Stimulated activated CD4-positive, alpha-beta T cell treated with anti-CD3 and anti-CD28 coated beads, Interleukin-1b, Interleukin-23, amount 100 ng/mL, for 24 hours (primary cell): ENCODE data around the gene PRDM2.

ENCODE experiments used
- DNase-seq, 4 experiments: peaks; one replicate each; pipeline ENCODE4 v3.0.0-alpha.2; 2020; ENCODE audit warnings: low read depth in 4 of 4, low spot score in 1 of 4

The PRDM2 gene

DNA sequence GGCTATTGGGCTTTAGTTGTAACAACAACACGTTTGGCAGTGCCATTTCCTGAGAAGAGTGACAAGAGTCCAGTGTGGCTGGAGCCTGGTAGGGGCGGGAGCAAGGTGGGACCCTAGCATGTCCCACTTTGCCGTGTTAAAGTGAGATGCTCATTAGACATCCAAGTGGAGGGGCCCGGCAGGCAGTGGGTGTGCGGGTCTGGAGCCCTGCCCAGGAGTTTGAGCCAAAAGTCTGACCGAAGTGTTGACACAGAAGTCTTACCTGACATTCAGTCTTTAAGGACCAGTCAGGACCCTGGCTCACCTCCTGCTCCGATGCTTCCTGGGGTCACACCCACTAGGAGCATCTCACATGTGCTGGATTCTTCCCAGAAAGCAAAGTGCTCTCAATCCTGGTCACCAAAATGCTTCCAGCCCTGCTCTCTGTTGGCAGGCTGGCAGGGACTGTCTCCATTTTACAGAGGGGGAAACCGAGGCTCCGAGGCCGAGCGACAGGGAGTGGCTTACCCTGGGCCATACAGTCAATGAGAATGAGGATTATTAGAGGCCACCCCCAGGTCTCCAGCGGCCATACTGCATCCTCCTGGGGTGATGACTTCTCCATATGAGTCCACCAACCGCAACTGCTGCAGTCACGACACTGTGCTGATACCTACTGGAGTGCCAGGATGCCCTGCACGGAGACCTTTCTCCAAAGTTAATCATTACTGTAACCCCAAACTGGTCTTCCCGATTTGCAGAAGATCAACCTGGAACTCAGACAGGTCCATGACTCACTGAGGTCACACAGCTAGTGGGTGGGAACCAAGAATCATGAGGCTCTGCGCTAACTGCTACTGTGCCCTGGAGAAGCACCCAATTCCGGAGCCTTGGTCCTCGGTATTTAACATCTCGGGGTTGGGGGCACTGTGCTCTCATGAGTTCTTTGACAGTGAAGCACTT, 112.7 kb downstream of the PRDM2 start:
- DNase-seq, result no peak

DNA sequence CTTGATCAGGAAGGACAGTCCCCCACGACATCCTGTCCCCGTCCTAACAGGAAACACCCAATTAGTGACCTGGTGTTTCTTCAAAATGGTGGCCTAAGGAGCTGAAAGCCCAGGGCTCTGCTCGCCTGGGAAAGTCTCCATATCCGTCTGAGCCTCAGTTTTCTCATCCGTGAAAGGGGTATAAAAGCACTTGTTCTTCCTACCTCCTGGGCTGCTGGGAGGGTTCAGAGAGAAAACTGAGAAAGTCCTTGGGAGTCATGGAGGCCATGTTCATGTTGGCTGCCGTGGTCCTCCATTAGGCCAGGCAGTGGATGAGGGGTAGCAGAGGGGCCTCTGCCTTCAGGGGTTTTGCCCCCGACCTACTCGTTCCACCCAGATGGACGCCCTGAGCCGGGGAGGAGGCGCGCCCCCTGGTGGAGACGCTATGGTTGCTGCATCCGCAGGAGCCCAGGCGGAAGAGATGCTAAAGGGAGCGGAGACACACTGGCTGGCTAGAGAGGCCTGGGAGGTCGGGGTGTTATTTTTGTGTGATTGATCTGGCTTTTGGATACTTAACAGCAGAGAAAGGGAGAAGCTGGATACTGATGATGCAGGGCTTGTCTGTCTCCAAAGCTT, 113.5 kb downstream of the PRDM2 start:
- peak; percentile 17 to 54 (median 38) for DNase-seq

DNA sequence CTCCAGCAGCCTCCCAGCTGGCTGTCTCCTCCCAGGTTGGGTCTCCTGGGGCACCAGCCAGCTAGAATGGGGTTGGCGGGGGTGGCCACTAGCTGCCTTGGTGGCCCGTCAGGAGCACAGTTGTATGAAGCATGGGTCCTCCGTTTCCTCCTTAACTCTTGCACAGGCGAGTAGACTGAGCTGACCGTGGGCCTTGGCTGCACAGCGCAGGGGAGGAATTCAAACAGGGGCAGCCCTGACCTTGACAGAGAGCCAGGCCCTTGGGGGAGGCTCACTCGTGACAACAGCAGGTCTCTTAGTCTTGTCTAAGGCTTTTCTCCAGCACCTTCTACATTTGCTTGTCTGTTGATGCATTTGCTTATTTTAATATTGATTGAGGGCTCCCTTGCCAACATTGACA, 114.1 kb downstream of the PRDM2 start:
- no peak for DNase-seq

DNA sequence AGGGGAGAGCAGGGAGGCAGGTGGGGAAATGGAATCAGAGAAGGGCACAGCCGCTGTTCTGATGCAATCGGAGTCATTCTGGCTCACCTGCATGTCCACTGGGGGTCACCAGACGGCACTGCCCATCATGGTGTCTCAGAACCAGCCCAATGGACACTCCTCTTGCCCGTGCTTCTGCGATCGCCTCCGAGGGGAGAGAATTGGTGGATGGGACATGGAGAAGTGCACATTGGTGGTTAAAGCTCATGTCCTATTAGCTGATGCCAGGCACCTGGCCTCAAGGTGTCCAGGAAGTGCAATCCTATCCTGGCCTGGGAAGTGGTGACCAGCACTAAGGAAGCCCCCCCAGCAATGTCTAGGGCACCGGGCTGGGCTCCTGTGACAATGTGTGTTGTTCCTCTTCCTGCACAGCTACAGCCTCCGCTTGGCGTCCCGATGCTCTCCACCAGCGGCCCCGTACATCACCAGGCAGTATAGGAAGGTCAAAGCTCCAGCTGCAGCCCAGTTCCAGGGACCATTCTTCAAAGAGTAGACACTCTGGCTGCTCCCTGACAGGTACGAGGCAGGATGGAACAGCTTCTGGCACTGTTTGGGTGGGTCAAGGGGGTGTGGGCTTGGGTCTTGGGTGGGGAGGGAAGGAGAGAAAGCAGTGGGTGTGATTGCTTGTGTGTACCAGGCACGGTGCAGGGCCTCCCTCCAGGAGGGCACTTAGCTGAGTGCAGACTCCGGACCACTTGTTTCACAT, 116.2 kb downstream of the PRDM2 start:
- DNase-seq, result no peak

DNA sequence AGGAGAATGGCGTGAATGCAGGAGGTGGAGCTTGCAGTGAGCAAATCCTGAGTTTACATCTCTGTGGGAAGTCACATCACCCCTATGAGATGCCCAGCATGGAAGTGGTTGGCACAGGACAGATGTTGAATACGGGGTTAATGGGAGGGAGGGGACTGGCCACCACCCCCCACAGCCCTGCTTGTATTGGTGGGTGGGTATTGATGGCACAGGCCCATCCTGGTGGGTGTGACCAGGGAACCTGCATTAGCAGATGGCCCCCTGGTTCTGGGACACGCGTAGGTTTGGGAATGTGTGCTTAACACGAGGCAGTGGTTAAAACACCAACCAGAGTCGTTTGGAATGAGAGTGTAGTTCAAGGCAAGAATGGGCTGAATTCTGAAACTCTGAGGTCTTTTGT, 117.9 kb downstream of the PRDM2 start:
- no peak for DNase-seq

DNA sequence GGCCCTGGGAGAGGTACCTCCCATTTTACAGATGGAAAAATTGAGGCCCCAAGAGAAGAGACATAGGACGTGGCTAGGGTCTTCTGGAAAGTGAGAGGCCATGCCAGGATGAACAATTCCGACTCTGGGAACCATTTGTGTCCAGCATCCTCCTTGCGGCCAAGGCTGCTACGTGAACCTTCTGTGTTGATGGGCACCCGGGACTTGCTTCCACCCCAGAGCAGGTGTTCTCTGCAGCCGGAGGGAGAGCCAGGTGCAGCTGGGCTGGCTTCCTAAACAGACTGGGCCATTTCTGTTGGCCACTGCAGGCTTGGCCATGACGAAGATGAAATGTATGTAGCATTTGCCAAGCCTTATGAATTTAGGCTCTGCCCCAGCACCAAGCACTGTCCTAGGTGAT, 118.9 kb downstream of the PRDM2 start:
- DNase-seq, result no peak

DNA sequence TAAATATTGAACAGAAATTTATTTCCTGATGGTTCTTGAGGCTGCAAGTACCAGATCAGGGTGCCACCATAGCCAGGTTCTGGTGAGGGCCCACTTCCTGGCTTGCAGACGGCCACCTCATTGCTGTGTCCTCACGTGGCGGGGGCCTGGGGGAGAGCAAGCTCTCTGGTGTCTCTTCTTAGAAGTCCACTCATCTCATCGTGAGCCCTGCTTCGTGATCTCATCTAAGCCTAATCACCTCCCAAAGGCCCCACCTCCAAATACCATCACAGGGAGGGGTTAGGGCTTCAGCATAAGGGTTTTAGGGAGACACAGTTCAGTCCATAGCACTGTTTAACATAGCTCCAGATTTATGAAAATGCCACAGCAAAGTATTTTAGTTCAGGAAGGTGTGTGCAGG, 119.7 kb downstream of the PRDM2 start:
- DNase-seq, result no peak

DNA sequence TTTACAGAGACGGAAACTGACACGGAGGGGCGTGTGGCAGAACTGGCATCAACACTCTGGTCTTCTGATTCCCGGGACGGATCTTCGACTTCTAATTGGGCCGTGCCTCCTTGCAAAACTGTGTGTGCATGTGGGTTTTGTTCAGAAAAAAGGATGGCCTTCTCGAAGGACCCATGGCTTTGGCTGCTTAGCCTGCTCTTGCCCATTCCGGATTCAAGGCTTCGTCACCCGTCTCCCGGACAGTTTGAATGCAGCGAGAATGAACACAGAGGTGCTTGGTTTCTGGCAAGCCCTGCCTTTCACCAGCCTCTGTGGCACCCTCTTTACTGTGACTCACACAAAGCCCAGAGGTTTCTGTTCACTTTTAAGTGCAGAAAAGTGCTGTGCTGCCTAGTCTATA, 120.1 kb downstream of the PRDM2 start:
- no peak for DNase-seq

DNA sequence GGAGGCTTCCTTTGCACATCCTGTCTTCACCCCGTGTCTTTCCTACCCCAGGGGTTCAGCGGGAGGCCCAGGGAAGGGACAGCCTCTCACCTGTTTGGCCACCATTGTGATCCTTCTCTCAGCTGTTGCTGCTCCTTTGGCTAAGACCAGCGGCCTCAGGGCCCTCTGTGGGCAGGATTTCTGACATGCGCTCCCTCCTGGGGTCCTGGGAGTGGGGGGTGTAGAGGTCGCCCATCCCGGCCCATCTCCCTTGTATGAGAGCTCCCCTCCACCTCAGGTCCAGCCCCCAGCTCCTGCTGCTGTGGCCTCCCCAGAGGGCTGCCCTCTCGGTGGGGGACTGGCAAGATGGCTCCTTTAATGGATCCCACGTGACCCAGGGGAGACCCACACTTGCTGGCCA, 120.5 kb downstream of the PRDM2 start:
- no peak for DNase-seq

DNA sequence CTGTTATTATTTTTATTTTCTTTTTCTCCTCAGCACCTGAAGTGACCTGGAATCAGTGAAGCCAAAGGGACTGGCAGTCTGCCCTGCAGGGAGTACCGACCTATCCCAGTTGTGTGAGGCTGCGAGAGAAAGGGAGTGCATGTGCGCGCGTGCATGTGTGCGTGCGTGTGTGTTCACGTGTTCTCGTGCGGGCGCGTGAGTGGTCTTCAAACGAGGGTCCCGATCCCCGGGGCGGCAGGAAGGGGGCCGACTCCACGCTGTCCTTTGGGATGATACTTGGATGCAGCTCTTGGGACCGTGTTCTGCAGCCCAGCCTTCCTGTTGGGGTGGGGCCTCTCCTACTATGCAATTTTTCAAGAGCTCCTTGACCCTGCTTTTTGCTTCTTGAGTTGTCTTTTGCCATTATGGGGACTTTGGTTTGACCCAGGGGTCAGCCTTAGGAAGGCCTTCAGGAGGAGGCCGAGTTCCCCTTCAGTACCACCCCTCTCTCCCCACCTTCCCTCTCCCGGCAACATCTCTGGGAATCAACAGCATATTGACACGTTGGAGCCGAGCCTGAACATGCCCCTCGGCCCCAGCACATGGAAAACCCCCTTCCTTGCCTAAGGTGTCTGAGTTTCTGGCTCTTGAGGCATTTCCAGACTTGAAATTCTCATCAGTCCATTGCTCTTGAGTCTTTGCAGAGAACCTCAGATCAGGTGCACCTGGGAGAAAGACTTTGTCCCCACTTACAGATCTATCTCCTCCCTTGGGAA, 123.3 kb downstream of the PRDM2 start:
- no peak for DNase-seq

DNA sequence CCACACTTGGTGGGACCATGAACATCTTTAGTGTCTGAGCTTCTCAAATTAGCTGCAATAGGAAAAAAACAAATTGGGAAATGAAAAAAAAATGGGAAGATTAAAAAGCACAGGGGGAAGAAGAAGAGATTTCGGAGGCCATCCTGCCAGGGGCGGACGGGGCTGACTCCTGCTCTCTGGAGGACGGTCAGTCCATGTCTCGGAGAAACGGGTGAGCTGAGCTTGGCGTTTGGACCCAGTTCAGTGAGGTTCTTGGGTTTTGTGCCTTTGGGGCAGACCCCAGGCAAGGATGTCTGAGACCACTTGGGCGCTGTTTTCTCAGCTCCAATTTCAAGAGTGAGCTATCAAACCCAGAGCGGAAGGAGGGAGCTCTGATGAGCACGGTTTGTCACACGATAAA, 123.9 kb downstream of the PRDM2 start:
- no peak for DNase-seq

DNA sequence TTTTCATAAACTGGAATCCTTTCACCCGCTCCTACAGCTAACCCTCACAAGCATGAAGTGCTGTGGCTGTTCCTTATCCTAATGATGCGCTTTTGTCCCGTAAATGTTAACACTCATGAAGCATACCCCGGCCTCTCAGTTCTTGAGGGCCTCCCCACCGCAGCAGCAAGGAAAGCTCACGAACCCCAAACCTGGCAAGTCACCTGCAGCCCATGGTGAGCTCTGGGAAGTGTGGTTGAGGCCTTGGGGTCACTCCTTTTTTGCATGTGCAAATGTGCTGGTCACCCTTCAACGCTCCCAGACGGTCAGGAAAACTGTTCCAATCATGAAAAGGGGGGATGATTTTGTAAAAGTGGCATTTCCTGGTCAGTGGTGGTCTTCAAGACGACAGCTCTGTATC, 124.6 kb downstream of the PRDM2 start:
- no peak for DNase-seq

DNA sequence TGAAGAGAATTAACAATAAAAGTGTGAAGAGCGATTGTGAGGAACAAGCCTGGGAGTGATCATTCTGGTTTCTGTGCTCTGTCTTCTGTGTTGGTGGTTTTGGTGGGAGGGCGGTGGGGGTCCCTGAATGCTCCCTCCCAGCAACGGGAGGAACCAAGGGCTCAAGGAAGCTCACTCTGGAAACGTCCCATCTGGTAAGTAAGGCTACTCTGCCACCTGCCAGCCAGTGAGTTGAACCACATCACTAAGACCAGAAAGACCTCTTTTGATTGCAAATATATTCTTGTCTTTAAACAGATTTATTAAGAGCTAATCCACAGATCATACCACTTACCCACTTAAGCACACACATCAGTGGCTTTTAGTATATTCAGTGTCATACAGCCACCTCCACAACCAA, 125.0 kb downstream of the PRDM2 start:
- DNase-seq, result no peak

DNA sequence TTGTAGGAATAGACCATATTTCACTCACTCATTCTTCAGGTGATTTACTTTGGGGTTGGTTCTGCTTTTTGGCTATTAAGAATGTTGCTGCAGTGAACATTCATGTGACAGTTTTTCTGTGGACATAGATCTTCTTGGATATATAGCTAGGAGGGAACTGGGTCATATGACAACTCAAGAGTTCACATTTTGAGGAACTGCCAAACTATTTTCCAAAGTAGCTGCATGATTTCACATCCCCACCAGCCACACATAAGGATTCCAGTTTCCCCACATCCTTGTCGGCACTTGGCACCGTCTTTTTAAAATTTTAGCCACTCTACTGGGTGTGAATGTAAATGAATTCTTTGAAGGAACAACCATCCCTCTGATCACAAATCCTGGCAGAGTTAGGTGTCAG, 126.0 kb downstream of the PRDM2 start:
- DNase-seq, result no peak

DNA sequence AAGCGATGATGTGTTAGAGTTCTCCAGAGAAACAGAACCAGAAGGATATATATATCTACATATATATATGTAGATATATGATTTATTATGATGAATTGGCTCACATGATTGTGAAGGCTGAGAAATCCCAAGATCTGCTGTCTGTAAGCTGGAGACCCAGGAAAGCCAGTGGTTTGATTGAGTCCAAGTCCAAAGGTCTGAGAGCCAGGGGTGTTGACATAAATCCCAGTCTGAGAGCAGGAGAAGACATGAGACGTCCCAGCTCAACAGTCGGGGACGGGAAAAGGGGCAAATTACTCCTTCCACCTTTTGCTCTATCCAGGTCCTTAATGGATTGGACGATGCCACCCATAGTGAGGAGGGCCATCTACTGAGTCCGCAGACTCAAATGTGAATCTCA, 126.6 kb downstream of the PRDM2 start:
- DNase-seq, result no peak

DNA sequence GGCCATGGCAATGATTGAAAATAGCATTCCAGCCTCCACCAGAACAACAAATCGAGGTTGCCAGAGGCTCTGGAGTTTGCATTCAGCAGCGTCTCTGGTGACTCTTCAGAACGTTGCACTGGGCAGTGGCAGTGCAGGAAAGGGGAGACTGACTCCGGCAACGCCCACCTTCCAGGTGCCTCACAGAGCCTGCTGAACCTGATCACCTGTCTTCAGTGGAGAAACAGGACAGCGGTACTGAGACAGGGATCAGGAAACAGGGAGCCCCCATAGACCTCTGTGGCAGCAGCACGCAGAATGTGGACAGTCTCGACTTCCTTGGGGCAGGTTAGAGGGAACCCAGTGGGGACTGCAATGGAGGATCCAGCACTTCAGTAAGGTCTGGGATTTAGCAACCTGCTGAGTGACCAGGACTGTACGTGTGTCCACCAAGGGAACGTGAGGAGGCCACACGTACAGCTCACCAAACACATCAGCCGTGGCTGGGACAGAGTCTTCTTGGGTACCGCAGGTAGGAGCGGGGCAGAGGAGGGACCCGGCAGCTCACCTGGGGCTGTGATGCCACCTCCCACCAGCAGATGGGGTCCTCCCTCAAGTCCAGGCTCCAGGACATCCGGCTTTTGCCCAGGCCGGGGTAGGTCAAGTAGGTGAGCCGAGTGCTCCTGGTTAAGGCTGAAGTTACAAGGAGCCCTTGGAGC, 128.6 kb downstream of the PRDM2 start:
- DNase-seq, result no peak

DNA sequence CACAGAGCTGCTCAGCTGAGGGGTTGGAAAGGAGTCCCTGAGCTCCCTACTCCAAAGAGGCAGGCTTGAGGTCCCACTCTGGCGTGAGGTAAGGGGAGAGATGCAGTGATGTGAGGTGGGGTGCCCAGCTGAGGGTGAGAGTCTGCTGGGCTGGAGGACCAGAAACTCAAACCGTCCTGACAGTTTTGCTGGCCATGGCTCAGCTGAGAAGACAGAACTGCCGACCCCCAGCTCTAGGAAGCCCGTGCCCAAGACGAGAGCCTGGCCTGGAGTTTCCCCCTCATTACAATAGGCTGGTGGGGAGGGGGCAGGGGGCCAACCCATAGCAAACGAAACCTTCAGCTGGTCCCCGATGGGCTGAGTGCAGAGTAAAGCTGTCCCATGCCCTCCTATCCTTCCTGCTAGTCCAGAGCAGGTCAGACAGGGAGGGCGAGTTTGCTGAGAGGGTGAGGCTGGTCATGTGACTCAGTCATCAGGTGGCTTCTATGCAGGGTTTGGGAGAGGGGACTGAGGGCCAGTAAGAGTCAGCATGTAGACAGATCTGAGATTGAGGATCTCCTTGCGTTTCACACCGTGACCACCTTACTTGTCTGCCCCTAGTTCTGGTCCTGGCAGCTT, 129.3 kb downstream of the PRDM2 start:
- DNase-seq, result no peak

DNA sequence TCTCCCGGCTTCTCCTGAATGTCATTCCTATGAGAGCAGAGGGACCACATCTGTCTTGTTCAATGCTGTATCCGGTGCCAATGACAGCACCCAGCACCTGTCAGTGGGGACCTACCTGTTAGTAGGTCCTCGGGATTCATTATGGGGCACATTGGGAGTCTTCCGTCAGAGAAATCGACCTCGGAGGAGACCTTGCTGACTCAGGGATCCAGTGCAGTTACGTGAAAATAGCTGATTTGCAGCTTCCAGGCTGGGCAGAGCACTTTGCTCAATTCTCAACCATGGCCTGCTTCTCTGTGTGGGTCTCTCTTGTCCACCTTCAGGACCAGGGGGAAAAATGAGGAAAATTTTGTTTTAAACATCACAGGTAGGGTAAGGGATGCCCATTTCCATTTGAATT, 130.2 kb downstream of the PRDM2 start:
- DNase-seq, result no peak

DNA sequence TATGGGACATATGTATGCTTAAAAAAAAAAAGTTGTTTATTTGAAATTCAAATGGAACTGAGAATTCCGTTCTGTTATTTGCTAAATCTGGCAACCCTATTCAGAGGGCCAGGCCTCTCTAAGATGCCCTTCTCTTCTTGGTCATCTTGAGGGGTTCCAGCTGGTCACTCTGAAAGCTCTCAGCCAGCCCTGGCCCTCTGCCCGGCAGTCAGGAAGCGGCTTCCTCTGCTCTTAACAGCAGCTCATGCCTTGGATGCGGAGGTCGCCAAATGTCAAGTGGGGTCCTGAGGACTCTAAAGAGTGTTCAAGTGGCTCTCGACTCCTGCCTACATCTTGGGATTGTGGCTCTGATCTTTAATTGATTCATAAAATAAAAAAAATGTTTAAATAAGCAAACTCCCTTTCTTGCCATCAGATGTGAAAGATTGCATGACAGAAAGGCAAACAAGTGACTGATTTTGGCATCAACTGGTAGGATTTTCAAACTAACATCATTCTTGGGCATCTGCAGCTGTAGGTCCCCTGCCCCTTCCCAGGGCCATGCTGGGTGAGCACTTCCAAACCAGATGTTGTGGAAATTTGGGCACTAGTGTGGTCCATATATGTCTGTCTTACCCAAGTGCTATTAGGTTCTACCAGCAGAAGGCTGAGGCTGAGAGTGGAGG, 130.8 kb downstream of the PRDM2 start:
- no peak for DNase-seq

DNA sequence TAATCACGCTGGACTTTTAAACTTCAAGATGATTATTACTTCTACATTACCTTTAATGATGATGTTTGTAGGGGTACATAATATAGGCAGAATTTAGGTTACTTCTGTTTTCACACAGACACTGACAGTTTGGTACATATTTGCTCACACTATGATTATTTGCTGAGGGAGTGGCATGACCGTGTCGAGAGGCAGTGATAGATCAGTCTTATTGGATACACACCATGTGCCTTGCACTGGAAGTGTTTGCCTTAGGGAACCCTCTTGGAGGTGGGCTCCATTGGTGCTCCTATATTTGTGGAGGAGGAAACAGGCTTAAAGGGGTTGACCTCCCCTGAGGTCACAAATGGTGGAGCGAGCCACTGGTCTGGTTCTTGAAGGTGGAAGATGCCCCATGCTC, 132.1 kb downstream of the PRDM2 start:
- DNase-seq, result no peak
